ENCODE measurements around the gene YKT6. TPM values are rescaled to one million over a fixed set of nuclear protein-coding genes. Genes with fewer than 3 reads are reported as not detected.

YKT6 gene
- polyA plus RNA-seq, 1 donor = 65.6 TPM

DNA sequence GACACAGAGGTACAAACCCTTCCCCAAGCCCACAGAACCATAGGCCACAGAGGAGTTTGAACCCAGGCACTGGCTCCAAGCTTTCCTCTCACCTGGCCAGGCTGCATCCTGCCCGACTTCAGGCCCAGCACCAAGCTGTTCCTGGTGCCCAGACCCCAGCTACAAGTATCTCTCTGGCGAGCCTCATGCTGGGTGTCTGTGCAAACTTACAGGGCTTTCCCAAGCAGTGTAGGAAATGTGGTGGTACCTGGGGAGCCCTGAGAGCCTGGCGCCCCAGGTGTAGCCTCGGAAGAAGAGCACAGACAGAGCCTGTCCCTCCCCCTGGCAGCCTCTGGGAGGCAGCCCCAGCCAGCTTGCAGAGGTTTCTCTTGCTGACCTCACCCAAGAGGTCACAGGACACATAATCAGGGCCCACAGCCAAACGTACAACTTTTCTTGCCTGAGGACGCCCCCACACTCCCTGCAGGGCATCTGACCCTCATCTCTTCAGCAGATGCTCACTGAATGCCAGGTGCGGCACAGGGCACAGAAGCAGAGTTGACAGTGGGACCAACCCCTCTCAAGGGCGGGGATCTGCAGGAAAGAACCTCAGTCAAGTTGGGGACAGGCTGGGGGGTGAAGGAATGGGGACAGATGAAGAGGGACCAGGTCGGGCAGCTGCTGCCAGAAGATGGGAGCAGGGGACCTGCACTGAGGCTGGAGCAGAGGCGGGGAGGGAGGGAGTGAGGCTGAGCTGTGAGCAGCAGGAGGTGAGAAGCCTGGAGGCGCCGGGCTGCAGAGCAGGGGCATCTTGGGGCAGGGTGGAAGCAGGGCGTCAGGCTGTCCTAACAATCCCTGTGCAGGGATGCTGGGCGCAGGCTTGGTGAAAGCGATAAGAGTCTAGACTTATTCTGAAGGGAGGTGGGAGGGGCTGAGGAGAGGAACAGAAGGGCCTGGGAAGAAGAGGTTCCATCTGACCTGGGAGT, 43.4 kb upstream of the YKT6 start:
- Histone ChIP-seq H3K4me3 (ENCODE audit: low read length) (no peak overlapping the region), H3K36me3 (ENCODE audit: control insufficient read depth, insufficient read depth, low read length) (no peaks in the 10 kb centered on the region), H3K27me3 (ENCODE audit: control insufficient read depth, insufficient read depth, low read length) (no peaks in the 10 kb centered on the region), H3K27ac (ENCODE audit: low read length) (no peak overlapping the region), H3K4me1 (ENCODE audit: control insufficient read depth, insufficient read depth, low read length) (no peaks in the 10 kb centered on the region), H3K9me3 (ENCODE audit: control insufficient read depth, low read depth, low read length) (no peaks in the 10 kb centered on the region)
- no peak for DNase-seq
- 80% methylated on average over 1 of the region's 15 CpGs for WGBS (ENCODE audit: insufficient coverage, low lambda C conversion rate)

DNA sequence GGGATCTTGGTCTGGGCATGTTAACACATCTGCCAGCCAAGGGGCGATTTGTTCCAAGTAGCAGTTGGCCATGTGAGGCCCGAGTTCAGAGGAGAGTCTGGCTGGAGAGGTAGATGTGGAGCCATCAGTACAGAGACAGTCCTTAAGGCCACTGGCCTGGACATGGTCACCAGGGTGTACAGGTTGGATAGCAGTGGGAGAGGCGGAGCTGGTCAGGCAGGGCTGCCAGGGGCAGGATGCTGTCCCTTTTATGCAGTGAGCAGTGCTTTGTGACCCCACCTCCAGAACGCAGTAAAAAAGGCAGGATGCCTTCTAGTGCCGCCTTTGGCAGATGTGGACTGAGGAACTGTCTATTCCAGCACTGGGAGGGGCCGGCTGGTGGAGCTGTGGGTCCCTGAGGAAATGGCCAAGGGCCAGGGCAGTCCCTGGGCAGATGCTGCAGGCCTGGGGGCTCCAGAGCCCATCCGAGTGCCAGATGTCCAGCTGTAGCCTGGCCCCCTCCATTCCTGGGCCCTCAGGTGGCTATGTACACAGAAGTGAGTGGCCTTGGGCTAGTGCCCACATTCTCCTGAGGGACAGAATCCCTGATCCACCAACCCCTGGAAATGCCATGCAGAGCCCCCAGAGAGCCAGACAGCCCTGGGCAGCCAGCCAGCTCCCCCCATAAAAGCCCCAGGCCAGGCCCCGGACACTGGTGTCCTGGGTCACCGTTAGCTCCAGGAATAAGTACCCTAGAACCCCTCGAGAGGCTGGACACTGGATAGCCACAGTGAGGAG, 42.5 kb upstream of the YKT6 start:
- Histone ChIP-seq H3K27ac (ENCODE audit: low read length) (no peak overlapping the region), H3K36me3 (ENCODE audit: control insufficient read depth, insufficient read depth, low read length) (no peaks in the 10 kb centered on the region), H3K9me3 (ENCODE audit: control insufficient read depth, low read depth, low read length) (no peaks in the 10 kb centered on the region), H3K27me3 (ENCODE audit: control insufficient read depth, insufficient read depth, low read length) (no peaks in the 10 kb centered on the region), H3K4me1 (ENCODE audit: control insufficient read depth, insufficient read depth, low read length) (no peaks in the 10 kb centered on the region), H3K4me3 (ENCODE audit: low read length) (no peak overlapping the region)
- no CpG with 5 or more reads among the region's 10 CpGs for WGBS (ENCODE audit: insufficient coverage, low lambda C conversion rate)
- no peak for DNase-seq

- WGBS (ENCODE audit: insufficient coverage, low lambda C conversion rate) = no CpG with 5 or more reads among the region's 12 CpGs
- H3K27me3 ChIP-seq (ENCODE audit: control insufficient read depth, insufficient read depth, low read length) = peaks cover 6% of the 10 kb centered on the region
Measured at GRCh38 chr7:44158873-44159631, 41.7 kb upstream of the YKT6 start.

GRCh38 chr7:44159824-44160630, 40.8 kb upstream of the YKT6 start:
- Histone ChIP-seq H3K27ac (ENCODE audit: low read length) (no peak overlapping the region), H3K4me3 (ENCODE audit: low read length) (no peak overlapping the region), H3K27me3 (ENCODE audit: control insufficient read depth, insufficient read depth, low read length) (peaks cover 6% of the 10 kb centered on the region), H3K36me3 (ENCODE audit: control insufficient read depth, insufficient read depth, low read length) (no peaks in the 10 kb centered on the region), H3K9me3 (ENCODE audit: control insufficient read depth, low read depth, low read length) (no peaks in the 10 kb centered on the region), H3K4me1 (ENCODE audit: control insufficient read depth, insufficient read depth, low read length) (no peaks in the 10 kb centered on the region)
- no peak for DNase-seq
- no CpG with 5 or more reads among the region's 5 CpGs for WGBS (ENCODE audit: insufficient coverage, low lambda C conversion rate)

More at GRCh38 chr7:44158873-44159631, 41.7 kb upstream of the YKT6 start:
- Histone ChIP-seq H3K4me1 (ENCODE audit: control insufficient read depth, insufficient read depth, low read length) (no peaks in the 10 kb centered on the region), H3K9me3 (ENCODE audit: control insufficient read depth, low read depth, low read length) (no peaks in the 10 kb centered on the region), H3K27ac (ENCODE audit: low read length) (no peak overlapping the region), H3K36me3 (ENCODE audit: control insufficient read depth, insufficient read depth, low read length) (no peaks in the 10 kb centered on the region), H3K4me3 (ENCODE audit: low read length) (no peak overlapping the region)
- DNase-seq = no peak

DNA sequence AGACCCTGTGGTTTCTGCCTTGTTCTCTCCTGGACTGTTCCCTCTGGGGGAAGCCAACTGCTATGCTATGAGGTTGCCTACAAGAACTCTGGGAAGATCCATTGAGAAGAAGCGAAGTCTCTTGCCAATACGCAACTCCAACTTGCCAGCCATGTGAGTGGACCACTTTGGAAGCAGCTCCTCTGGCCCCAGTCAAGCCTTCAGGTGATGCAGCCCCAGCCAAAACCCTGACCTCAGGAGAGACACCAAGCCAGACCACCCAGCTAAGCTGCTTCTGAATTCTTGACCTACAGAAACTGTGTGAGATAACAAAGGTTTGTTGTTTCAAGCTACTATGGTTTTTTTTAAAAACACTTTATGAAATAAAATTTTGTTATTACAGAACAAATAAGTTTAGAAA, 39.4 kb upstream of the YKT6 start:
- H3K27ac ChIP-seq (ENCODE audit: low read length) = no peak overlapping the region
- H3K27me3 ChIP-seq (ENCODE audit: control insufficient read depth, insufficient read depth, low read length) = peaks cover 8% of the 10 kb centered on the region
- H3K36me3 ChIP-seq (ENCODE audit: control insufficient read depth, insufficient read depth, low read length) = no peaks in the 10 kb centered on the region
- H3K9me3 ChIP-seq (ENCODE audit: control insufficient read depth, low read depth, low read length) = no peaks in the 10 kb centered on the region
- DNase-seq = no peak
- H3K4me1 ChIP-seq (ENCODE audit: control insufficient read depth, insufficient read depth, low read length) = no peaks in the 10 kb centered on the region
- WGBS (ENCODE audit: insufficient coverage, low lambda C conversion rate) = no CpG with 5 or more reads among the region's 2 CpGs
- no peak overlapping the region for H3K4me3 ChIP-seq (ENCODE audit: low read length)

DNA sequence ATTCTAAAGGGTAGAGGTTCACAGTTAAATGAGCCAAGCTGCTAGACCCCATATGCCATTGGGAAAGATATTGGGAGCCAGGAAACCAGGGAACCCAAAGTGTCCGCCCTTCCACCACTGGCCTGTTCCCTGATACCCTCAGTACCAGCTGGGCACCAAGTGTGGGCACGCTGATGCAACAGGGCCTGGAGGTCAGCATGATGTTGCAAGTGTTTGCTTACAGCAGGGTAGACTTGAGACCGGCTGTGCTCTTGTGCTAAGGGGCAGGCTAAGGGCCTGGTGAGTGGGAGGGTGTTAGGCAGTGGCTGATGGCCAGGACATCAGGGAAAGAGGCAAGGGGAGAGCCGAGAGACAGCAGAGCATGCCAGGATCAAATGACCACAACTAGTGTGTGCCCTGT, 38.6 kb upstream of the YKT6 start:
- Histone ChIP-seq H3K9me3 (ENCODE audit: control insufficient read depth, low read depth, low read length) (no peaks in the 10 kb centered on the region), H3K4me1 (ENCODE audit: control insufficient read depth, insufficient read depth, low read length) (no peaks in the 10 kb centered on the region), H3K4me3 (ENCODE audit: low read length) (no peak overlapping the region), H3K27ac (ENCODE audit: low read length) (no peak overlapping the region), H3K36me3 (ENCODE audit: control insufficient read depth, insufficient read depth, low read length) (no peaks in the 10 kb centered on the region), H3K27me3 (ENCODE audit: control insufficient read depth, insufficient read depth, low read length) (peaks cover 8% of the 10 kb centered on the region)
- no peak for DNase-seq
- no CpG with 5 or more reads among the region's 4 CpGs for WGBS (ENCODE audit: insufficient coverage, low lambda C conversion rate)

DNA sequence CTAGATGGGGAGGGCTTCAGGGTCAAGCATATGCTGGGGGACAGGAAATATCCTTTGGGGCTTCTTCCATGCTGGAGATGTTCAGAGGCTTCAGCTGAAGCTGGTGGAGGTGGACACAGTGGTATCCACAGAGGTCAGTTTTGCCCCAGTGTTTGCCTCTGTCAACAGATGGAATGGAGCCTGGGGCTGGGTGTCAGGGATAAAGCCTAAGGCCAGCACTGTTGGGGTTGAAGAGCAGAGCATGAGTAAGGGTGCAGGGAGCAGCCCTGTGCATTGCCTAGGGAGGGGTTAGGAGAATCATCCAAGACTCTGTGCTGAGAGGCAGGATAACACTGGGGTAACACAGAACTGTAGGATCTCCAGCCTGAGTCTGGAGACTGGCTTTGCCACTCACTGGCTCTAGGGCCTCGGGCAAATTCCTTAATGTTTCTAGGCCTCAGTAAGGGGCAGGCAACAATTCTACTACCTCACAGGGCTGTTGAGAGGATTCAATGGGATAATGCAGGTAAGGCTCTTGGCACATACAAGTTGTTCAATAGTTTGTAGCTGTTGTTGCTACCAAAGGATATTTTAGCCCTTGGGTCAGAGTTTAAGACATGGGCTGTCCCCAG, 37.9 kb upstream of the YKT6 start:
- no peaks in the 10 kb centered on the region for H3K36me3 ChIP-seq (ENCODE audit: control insufficient read depth, insufficient read depth, low read length)
- no CpG with 5 or more reads among the region's 1 CpG for WGBS (ENCODE audit: insufficient coverage, low lambda C conversion rate)
- H3K9me3 ChIP-seq (ENCODE audit: control insufficient read depth, low read depth, low read length) = no peaks in the 10 kb centered on the region
- peaks cover 8% of the 10 kb centered on the region for H3K27me3 ChIP-seq (ENCODE audit: control insufficient read depth, insufficient read depth, low read length)
- H3K4me3 ChIP-seq (ENCODE audit: low read length) = no peak overlapping the region
- no peak for DNase-seq
- H3K27ac ChIP-seq (ENCODE audit: low read length) = no peak overlapping the region
- H3K4me1 ChIP-seq (ENCODE audit: control insufficient read depth, insufficient read depth, low read length) = no peaks in the 10 kb centered on the region

DNA sequence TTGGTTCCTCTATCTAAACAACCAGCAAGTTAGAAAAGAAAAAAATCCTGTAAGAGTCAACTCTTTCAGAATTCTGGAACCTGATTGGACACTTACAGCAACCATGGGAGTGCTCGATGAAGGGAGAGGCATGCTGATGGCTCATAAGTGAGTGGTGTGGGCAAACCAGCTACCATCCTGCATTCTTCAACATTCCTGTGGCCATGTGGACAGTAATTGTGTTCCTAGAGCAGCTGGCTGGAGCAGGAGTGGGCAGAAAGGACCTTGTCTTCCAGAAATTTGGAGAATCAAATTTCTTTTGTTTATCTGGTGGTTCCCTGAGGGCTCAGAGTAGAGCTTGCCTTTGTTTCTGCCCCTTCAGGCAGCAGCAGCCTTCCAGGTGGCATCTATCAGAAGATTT, 37.2 kb upstream of the YKT6 start:
- WGBS (ENCODE audit: insufficient coverage, low lambda C conversion rate) = no CpG with 5 or more reads among the region's 1 CpG
- H3K27me3 ChIP-seq (ENCODE audit: control insufficient read depth, insufficient read depth, low read length) = peaks cover 8% of the 10 kb centered on the region
- H3K9me3 ChIP-seq (ENCODE audit: control insufficient read depth, low read depth, low read length) = no peaks in the 10 kb centered on the region
- no peaks in the 10 kb centered on the region for H3K36me3 ChIP-seq (ENCODE audit: control insufficient read depth, insufficient read depth, low read length)
- H3K4me3 ChIP-seq (ENCODE audit: low read length) = no peak overlapping the region
- no peak for DNase-seq
- H3K4me1 ChIP-seq (ENCODE audit: control insufficient read depth, insufficient read depth, low read length) = no peaks in the 10 kb centered on the region
- no peak overlapping the region for H3K27ac ChIP-seq (ENCODE audit: low read length)

- DNase-seq = no peak
- no peaks in the 10 kb centered on the region for H3K4me1 ChIP-seq (ENCODE audit: control insufficient read depth, insufficient read depth, low read length)
- H3K4me3 ChIP-seq (ENCODE audit: low read length) = no peak overlapping the region
- H3K27me3 ChIP-seq (ENCODE audit: control insufficient read depth, insufficient read depth, low read length) = peaks cover 8% of the 10 kb centered on the region
- H3K27ac ChIP-seq (ENCODE audit: low read length) = no peak overlapping the region
- H3K36me3 ChIP-seq (ENCODE audit: control insufficient read depth, insufficient read depth, low read length) = no peaks in the 10 kb centered on the region
- no peaks in the 10 kb centered on the region for H3K9me3 ChIP-seq (ENCODE audit: control insufficient read depth, low read depth, low read length)
Measured at GRCh38 chr7:44167920-44168319, 32.9 kb upstream of the YKT6 start.

Measured in large intestine (tissue), 3 donors.